ENCODE results near the gene NR2F2.

Gene NR2F2

DNA sequence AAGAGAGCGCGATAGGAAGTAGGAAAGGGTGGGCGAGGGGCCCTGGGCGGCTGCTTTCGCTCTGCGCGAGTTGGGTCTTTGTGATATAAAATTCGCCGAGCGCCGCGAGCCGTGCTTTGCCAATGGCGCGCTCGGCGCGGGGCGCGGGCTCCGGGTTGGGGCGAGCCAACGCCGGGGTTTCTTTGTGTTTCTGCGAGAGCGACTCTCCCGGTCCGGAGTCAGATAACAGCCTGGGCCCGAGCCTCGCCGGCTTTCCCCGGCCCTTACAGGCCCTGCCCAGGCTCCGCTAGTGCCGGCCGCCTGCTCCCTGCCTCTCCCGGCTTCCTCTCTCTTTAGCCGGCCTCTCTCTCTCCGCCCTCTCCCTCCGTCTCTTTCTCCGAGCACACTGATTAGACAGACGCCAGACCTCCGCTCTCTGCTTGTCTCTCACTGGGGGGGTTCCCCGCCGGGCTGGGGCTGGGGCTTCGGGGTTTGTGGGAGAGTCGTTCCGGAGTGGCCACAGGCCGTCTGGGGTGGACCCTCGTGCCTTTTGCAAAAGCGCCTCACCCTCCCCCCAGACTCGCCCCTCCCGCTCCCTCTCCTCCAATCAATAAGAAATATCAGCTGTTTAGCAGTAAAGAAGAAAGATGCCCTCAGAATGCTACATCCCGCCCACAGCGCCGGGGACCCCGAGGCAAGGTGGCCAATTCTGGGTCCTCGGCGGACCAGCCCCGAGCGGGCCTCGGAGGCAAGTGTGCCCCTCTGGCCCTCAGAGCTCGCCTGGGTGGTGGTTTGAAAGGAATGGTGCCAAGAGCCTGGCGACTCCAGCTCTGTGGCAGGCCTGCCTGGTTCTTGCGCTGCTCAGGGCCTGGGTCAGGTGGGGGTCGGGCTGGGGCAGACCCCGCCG is 2.9 kb downstream of the NR2F2 start:
- no peak for DNase-seq

DNA sequence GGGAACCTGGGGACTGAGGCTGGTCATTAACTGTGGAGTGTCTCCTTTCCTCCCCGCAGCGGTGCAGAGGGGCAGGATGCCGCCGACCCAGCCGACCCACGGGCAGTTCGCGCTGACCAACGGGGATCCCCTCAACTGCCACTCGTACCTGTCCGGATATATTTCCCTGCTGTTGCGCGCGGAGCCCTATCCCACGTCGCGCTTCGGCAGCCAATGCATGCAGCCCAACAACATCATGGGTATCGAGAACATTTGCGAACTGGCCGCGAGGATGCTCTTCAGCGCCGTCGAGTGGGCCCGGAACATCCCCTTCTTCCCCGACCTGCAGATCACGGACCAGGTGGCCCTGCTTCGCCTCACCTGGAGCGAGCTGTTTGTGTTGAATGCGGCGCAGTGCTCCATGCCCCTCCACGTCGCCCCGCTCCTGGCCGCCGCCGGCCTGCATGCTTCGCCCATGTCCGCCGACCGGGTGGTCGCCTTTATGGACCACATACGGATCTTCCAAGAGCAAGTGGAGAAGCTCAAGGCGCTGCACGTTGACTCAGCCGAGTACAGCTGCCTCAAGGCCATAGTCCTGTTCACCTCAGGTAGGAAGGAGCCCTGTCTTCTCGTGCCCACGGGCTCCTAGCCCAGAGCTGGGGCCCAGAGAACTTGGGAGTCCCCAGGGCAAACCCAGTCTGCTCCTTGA is 3.7 kb downstream of the NR2F2 start:
- no peak for DNase-seq

DNA sequence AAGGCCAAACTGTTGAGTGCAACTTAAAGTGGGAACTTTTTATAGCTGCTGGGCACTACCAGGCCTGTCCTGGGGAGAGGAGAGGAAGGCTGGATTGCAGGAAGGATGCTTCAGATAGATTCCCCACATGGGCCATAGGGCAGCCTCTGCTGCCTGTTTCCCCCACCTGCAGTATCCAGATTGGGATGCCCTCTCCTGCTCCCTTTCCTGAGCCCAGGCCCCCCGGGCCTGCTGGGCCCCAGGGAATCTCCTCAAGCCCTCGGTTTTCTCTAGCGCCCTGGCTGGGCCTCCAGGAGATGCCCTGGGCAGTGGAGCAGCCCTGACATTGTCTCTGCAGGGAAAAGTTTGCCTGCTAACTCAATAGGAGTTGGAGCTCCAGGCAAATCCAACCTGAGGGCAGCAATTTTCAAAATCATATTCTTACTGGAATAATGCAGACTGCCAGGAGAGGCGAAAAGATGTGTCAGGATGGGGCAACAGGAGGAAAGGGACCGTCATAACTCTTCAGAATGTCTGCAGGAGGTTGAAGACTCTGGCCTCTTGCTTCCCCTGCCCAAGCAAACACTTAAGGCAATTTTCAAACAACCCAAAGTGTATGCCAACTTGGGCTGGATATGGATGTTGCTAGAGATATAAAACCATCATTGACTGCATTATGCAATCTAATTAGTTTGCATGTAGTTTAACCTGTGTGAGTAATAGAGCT is 4.4 kb downstream of the NR2F2 start:
- no peak for DNase-seq

DNA sequence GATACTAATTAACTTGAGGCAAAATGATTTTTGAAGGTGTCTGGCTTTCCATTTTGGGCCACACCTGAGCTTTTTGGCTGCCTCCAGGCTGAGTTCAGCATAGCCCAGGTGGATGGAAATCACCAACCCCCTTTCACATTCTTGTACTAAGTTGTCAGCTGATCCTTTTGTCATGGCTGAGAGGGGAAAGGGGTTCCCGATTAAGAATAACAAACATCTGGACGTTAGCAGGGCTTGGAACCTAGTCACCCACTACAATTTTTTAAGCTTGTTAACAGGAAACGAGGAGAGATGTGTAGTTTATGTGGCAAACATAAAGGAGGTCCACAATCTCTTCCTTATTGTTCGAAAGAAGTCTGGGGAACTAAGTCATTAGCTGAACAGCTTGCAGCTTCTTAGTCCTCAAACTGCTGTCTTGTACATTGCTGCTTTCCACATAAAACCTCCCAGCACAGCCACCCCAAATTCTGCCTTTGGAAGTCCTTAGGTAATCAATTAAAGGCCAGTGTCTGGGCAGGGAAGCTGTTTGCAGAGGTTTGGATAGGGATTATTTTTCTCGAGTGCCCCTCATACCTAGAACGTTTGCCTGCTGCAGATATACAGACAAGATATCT is 5.0 kb downstream of the NR2F2 start:
- no peak for DNase-seq

DNA sequence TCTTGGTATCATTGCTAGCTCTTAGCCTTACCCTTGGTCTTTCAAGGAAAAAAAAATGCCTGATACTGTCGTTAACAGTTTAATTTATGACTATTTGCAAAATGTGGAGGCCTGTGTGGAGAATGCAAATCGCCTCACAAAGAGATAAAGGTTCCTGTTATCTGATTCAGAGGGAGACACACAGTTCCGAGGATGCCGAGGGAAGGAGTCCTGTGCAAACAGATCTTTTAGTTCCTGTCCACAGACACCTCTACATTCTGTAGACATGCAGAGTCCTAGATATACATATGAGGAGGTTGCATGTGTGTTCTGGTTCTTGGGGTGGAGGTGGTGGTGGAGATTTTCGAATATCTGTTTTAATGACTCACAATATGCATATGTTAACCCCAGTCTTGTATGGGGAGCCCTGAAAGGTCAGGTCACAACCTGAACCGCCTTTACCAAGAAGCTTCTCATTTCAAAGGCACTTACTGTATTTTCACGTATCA is 5.7 kb downstream of the NR2F2 start:
- DNase-seq, result no peak

DNA sequence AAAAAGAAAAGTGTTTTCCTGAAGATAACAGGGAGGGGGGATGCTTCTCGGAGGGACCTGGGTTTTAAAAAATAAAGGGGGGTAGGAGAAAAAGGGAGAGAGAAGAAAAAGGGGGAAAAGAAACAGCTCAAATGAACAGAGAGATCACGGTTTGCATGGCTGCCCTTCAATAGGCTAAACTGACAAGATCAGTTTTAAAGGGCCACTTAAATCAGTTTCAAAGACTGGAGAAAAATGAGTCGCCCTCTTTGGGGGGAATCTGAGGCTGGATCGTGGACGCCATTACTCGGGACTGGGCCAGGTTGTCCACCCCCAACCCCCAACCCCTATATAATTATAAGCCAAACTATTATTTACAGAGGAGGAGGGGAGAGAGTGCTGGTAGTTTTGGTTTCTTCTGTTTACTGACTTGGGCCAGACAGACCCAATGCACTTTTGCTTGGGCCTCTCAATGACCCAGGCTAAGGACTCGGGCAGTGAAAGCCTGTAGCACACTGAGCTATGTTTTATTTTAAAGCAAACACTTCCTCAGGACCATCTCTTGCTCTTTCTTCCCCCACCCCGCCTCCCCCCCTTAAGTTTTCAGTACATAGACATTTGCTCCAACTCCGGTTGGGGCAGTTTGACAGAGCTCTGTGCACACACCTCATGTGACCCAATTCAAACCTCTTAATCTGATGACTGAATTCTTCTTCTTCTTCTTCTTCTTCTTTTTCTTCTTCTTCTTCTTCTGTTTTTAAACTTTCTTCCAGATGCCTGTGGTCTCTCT is 6.3 kb downstream of the NR2F2 start:
- peak; percentile 11 for DNase-seq

DNA sequence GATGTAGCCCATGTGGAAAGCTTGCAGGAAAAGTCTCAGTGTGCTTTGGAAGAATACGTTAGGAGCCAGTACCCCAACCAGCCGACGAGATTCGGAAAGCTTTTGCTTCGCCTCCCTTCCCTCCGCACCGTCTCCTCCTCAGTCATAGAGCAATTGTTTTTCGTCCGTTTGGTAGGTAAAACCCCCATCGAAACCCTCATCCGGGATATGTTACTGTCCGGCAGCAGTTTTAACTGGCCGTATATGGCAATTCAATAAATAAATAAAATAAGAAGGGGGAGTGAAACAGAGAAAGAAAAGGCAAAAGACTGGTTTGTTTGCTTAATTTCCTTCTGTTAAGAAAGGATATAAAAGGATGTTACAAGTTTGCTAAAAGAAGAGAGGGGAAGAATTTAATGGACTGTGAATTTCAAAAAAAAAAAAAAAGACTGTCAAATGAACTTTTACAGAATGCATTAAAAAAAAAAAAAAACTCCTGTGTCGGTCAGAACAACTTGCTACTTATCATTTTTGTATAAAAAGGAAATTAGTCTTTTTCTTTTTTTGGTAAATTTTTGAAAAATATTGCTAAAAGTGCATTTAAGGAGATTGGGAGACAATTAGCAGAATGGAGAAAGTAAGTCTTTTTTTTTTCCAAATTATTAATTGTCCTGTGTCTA is 7.0 kb downstream of the NR2F2 start:
- no peak for DNase-seq

DNA sequence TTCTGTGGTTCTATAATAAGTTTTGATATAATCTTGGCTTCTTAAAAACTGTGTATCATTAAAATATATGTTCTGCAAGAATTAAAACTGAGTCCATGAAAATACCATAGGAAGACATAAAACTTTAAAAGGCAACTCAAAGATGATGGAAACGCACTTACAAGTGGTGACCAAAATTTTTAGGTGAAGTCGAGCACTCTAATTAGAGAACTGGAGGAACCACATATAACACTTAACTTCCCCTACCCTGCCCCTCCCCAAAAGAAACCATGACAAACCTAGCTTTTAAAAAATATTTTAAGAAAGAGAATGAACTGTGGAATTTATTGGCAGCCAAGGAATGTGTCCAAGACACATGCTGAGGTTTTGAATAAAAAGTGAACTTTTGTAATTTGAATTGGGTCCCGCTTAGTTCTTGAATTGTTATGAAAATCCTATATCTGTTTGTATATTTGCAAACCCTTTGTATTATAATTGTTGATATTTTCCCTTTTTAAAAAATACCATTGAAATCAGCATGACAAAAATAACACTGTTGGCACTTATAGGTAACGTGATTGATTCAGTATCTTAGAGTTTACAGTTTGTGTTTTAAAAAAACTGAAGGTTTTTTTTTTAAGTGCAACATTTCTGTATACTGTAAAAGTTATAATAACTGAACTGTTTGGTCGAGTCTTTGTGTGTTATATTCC is 7.7 kb downstream of the NR2F2 start:
- no peak for DNase-seq

DNA sequence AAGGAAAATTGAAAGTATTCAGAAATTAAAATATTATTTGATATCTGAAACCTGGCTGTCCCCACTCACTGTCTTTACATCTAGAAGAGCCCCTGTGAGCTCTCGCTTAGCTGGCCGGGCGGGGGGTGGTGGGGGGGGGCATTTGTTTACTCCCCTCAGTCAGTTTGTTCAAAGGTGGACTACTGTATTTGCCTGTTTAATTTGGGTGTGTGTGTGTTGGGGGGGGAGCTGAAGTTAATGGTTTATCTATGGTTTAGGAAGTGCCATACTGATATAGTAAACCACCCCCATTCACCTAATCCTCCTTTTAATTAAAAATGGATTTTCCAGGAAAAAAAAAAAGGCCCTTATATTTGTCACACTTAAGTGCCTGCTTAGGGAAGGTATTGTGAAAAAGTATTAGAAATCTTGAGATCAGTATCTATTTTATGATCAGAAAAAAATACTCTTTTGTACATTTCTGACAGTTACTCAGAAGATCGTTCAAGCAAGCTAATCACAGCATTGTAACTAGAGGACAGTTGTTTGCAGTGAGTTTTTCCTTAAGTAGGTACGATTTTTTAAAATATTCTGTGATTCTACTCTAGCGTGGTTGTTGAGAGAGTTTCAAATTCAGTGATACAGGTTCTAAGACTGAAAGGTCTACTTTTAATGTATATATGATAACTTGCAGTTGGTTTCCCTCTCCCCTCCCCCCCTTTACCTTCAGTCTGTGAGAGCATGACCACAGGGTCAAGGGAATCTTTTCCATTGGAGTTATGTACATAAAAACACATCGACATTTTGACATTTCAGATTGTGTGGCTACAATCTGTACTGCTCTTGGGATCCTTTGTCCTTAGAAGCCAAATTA is 8.5 kb downstream of the NR2F2 start:
- peak; percentile 11 for DNase-seq

DNA sequence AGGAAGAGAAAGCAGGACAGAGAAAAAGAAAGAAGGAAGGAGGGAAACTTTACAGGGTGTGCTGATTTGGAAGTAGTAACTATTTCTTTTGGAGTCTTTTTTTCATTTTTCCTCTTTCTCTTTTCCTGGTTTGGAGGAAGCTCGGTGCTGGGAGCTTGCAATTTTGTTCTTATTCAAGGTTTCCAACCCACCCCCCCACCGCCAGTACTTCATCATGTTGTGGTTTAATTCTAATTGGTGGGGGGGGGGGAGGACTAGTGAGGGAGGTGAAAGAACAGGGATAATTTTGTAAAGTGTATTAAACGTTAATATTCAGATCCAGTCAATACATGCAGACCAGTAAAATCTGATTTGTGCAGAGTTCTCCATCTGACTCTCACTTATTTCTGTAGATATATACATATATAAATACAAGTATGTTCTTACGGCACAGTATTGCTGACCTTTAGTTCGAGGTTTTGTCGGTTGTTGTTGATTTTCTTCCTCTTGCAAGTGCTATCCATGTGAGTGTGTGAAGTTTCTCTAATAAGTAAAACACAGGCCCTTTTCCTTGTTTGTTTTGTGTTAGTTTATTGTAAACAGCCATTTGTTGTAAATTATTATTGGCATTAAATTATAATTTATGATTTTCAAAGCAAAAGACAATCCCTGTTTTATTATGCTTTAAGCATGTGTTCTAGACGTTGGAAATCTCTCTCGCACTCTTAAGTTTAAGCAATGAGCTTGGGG is 9.3 kb downstream of the NR2F2 start:
- peak; percentile 5 for DNase-seq

DNA sequence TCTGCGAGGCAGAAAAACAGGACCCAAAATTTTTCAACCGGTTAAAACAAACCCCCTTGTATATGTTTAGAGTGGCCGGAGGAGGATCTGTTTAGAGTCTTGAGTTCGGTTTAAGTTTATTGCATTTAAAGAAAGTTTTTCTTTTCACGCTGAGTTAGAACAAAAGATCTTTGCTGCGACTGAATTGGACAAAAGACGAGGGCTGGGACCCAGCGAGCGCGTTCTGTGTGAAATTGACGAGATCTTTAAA is 9.8 kb downstream of the NR2F2 start:
- no peak for DNase-seq

DNA sequence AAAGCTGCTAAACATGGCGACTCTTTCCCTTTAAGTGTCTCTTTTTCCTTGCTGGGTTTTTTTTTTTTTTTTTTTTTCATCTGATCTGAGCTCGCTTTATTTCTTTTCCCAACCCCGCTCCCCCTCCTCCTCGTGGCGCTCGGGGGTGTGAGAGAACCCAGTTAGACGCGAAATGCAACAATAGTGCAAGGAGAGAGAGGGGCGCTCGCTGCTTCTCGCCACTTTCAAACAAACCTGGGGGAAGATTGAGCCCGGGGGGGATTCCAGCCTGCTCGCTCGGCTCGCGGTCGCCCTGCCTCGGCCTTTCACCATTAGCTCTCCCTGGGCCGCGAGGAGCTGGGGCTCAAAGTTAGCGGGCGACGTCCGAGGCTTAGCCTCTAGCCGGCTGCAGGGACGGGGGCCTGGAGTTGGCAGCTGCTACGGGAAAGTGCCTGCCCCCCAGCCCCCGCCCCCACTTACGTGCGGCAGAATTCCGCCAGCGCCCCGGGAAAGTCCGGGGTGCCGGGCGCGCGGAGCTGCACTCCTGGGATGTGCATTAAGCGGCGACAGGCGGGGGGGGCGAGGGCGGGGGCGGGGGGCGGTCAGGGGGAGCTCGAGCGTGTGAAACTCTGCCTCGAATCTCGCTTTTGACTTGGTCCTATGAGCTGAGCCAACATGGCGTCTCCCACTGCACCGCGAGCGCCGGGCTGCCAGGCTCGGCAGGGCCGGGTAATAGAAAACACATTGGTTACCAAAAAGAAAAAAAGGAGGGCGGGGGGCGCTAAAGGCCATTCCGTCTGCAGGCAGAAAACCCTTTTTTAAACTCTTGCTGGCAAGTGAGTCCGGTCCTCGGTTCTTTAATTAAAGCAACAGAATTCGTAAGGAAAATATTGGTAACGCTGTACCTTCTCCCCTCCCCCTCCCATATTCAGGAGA is 10.4 kb downstream of the NR2F2 start:
- peak; percentile 23 for DNase-seq

DNA sequence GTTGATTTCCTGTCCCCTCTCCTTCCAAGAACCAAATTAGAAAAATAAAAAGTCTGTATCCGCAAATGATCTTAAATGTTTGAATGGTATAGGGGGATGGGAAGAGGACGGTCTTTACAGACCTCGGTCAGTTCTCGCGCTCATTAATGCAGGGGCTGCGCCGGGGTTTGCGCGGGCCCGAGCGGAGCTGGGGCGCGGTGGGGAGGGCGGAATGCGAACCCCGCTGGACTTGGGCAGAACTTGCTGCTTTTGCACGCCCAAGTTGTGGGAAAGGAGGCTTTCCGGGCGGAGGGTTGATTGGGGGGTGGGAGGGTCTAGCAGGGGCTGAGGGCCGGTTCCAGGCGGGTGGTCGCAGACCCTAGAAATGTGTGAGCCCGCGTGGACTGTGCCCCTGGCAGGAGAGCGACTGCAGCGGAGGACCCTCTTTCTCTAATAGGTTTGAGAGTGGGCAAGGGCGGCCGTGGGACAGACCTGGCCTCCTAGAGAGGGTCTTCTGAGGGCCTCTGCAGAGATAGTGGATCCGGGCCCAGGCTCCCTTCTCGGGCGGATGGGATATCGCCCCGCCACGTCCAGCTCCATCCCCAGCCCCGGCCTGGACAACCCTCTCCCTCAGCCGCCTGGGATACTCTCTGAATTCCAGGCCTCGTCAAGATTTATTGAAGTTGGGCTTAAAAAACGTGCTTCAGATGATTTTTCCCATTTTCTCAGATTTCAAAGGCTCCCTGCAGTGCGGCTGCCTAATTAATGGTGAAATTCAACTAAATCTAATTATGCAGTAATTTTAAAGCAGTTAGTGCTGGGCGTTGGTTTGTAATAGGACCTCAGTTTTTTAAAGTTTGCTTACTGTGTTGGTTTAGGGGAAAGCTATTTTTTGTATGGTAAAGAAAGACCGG is 11.3 kb downstream of the NR2F2 start:
- no peak for DNase-seq

DNA sequence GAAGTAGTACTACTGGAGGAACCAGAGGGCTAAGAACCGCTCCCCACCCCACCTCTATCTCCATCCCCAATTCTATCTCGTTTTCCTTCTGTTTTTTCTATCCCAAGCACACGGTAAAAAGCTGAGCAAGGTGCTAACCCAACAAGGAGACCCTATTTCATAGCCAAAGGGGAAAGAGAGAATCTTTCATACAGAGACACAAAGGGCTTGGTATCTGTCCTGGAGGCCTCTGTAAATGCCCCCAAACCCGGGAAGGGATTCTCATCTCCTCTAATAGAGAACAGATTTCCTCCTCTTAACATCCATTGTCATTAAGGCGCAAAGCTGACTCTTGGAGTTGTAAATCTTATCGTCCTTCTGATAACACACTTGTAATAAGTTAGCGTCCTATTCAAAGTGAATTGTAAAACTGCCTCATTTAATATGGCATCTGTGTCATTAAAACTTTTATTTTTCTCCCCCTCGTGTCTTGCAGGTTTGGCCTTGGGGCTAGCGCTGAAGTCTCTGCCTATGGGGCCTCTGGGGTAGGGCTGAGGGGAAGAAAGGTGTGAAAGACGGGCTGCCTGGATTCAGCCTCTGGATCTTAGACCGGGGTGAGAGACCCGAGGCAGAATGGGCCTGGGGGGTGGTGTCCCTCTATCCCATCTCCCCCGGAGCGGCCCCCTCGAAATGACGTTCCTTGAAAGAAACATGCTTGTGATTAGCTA is 12.1 kb downstream of the NR2F2 start:
- no peak for DNase-seq

DNA sequence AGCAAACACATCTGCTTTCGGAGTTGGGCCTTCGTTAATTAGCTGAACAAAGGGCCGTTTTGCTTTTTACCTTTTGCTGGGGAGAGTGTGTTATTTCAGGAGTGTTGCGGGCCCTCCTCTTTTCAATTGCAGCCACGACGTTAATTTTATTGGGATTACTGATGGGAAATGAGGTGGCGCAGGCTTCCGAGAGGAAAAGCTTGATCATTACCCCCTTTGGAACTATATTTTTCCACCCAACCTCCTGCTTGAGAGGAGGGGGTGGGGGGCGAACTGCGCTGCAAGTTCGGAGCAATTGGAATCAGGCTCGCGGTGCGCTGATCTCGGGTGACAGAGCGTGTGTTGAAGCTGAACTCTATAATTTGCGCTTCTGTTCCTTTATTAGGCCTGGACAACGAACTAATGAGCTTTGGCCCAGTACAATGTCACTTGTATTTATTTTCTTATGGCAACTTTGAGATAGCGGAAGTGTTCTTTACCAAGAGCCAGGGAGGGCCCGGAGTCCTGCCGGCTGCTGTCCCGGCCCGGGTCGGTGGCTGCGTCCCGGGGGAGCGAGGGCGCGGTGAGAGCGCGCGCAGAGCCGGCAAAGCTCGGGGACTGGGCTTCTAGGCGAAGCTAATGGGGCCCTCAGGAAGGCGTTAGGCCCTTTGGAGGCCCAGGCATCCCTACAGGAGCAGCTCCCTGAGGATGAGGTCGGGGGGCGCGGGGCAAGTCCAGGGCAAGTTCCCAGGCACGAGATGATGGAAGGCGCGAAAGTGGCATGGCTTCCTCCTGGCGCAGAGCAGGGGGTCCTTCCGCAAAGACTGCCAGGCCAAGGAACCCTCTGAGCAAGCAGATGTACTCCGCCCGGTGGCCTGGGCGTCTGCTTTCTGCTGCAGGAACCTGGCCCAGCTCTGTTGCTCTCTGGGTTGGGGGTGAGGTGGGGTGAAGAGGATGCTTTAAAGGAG is 12.9 kb downstream of the NR2F2 start:
- no peak for DNase-seq
